ENCODE data around the gene CROCC.
A peak's percentile ranks its signal among the peaks of the same experiment; 100 is the strongest.

The CROCC gene

DNA sequence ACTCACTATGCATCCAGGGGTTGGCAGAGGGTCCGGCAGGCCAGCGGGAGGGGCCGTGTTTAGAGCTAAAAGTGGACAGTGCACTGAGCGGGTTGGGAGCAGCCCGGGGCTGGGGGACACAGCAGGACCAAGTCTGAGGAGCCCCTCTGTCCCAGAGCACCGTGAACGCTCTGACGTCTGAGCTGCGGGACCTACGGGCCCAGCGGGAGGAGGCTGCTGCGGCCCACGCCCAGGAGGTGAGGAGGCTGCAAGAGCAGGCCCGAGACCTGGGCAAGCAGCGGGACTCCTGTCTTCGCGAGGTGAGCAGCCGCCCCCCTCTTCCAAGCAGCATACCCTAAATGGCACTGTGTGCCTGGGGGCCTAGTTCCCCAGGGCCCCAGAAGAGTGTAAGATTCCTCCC lies 32.8 kb downstream of the CROCC start:
- no peak overlapping the region for H3K4me3 ChIP-seq (ENCODE audit: control insufficient read depth, low read depth, low read length)
- DNase-seq (ENCODE audit: low read depth): no peak
- TF ChIP-seq, protein P1, sequence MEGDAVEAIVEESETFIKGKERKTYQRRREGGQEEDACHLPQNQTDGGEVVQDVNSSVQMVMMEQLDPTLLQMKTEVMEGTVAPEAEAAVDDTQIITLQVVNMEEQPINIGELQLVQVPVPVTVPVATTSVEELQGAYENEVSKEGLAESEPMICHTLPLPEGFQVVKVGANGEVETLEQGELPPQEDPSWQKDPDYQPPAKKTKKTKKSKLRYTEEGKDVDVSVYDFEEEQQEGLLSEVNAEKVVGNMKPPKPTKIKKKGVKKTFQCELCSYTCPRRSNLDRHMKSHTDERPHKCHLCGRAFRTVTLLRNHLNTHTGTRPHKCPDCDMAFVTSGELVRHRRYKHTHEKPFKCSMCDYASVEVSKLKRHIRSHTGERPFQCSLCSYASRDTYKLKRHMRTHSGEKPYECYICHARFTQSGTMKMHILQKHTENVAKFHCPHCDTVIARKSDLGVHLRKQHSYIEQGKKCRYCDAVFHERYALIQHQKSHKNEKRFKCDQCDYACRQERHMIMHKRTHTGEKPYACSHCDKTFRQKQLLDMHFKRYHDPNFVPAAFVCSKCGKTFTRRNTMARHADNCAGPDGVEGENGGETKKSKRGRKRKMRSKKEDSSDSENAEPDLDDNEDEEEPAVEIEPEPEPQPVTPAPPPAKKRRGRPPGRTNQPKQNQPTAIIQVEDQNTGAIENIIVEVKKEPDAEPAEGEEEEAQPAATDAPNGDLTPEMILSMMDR (IDR thresholded peaks at IDR 0.05; ENCODE audit: control insufficient read depth, insufficient read depth, low read depth, low read length, missing control alignments): no peak

DNA sequence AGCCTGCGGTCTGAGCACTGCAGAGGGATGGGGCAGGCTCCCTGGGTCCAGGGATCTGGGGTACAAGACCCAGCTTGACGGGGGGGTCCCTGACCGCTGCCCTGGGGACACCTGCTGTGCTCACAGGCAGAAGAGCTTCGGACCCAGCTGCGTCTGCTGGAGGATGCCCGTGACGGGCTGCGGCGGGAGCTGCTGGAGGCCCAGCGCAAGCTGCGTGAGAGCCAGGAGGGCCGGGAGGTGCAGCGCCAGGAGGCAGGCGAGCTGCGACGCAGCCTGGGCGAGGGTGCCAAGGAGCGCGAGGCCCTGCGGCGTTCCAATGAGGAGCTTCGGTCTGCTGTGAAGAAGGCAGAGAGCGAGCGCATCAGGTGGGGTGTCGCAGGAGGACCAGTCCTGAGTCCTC lies 33.5 kb downstream of the CROCC start:
- H3K4me3 ChIP-seq (ENCODE audit: control insufficient read depth, low read depth, low read length): no peak overlapping the region
- TF ChIP-seq, protein P1 (IDR thresholded peaks at IDR 0.05; ENCODE audit: control insufficient read depth, insufficient read depth, low read depth, low read length, missing control alignments): no peak
- no peak for DNase-seq (ENCODE audit: low read depth)

DNA sequence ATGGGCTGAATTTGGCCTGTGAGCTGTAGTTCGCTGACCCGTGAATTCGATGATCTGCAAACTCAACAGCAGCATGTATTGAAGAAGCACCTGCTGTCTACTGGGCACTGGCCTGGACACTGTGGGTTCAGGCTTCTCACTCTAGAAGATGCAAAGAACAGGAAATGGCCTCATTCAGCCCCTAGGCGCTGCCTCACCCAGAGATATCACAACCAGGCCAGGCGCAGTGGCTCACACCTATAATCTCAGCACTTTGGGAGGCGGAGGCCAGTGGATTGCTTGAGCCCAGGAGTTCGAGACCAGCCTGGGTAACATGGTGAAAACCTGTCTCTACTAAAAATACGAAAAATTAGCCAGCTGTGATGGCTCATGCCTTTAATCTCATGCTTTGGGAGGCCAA lies 35.0 kb downstream of the CROCC start:
- DNase-seq (ENCODE audit: low read depth): no peak
- TF ChIP-seq, protein P1 (IDR thresholded peaks at IDR 0.05; ENCODE audit: control insufficient read depth, insufficient read depth, low read depth, low read length, missing control alignments): no peak
- H3K4me3 ChIP-seq (ENCODE audit: control insufficient read depth, low read depth, low read length): no peak overlapping the region

DNA sequence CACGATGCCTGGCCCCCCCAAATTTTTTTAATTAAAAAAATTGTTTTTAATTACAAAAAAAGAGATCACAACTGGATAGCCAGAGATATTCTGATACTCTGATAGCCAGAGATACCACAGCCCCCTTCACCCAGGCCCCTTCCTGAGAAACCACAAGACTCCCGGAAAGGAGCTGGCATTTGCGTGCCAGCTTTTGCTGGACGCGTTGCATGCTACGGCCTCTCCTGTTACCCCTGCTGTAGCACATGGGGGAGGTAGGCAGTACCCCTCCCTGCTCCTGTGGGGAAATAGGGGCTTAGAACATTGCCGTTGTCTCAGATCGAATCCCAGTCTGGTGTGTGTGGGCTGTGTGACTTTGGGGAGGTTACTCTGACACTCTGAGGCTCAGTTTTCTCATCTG lies 36.0 kb downstream of the CROCC start:
- DNase-seq (ENCODE audit: low read depth): no peak
- TF ChIP-seq, protein P1 (IDR thresholded peaks at IDR 0.05; ENCODE audit: control insufficient read depth, insufficient read depth, low read depth, low read length, missing control alignments): no peak
- H3K4me3 ChIP-seq (ENCODE audit: control insufficient read depth, low read depth, low read length): no peak overlapping the region

DNA sequence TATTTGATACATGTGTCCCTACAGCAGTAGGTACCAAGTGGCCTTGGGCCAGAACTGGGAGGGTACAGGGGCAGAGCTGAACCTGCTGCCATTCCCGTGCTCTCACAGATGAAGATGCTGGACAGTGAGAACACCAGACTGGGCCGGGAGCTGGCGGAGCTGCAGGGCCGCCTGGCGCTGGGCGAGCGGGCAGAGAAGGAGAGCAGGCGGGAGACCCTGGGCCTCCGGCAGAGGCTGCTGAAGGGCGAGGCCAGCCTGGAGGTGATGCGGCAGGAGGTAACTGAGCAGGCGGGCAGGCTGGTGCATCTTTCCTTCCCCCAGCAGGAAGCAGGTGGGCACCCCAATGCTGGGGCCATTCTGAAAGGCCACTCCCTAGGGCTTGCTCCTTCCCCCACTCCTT lies 36.7 kb downstream of the CROCC start:
- DNase-seq (ENCODE audit: low read depth): no peak
- H3K4me3 ChIP-seq (ENCODE audit: control insufficient read depth, low read depth, low read length): no peak overlapping the region
- TF ChIP-seq, protein P1 (IDR thresholded peaks at IDR 0.05; ENCODE audit: control insufficient read depth, insufficient read depth, low read depth, low read length, missing control alignments): no peak

DNA sequence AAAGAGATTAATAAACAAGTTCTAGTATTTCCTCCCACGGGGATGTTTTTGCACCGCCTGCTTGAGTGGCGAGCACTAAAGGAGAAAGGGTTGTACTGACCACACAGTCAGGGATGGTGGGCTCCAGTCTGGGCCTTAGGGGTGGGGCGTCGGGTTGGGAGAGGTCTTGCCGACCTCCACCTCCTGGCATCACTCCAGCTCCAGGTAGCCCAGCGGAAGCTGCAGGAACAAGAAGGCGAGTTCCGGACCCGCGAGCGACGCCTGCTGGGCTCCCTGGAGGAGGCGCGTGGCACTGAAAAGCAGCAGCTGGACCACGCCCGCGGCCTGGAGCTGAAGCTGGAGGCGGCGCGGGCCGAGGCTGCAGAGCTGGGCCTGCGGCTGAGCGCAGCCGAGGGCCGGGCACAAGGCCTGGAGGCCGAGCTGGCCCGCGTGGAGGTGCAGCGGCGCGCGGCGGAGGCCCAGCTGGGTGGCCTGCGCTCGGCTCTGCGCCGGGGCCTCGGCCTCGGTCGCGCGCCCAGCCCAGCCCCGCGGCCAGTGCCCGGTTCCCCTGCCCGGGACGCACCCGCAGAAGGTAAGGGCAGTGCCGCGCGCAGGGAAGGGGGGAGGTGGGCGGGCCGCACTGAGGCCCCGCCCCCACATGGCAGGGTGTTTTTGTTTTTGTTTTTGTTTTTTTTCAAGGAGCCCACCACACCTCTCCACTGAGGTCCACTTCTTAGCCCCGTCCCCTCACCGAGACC lies 39.0 kb downstream of the CROCC start:
- DNase-seq (ENCODE audit: low read depth): no peak
- TF ChIP-seq, protein P1 (IDR thresholded peaks at IDR 0.05; ENCODE audit: control insufficient read depth, insufficient read depth, low read depth, low read length, missing control alignments): peak; percentile 77
- H3K4me3 ChIP-seq (ENCODE audit: control insufficient read depth, low read depth, low read length): peak overlapping the region; percentile 36
